Activated CD4-positive, alpha-beta T cell treated with anti-CD3 and anti-CD28 coated beads, Interleukin-2, amount 10 ng/mL, durations not matched to agents 24 days and 14 days (primary cell): ENCODE data around the gene RAPGEF3. TPM values are rescaled to one million over a fixed set of nuclear protein-coding genes. Genes with fewer than 3 reads are reported as not detected.

Source experiments
- DNase-seq: peaks from one replicate; pipeline ENCODE4 v3.0.0; 2022
- H3K27ac Mint-ChIP-seq: one replicate; pipeline ENCODE4 v1.8.0; 2022; ENCODE audit warnings: mild to moderate bottlenecking, mixed read lengths
- H3K27me3 Mint-ChIP-seq: one replicate; pipeline ENCODE4 v1.8.0; 2022; ENCODE audit warnings: mixed read lengths
- H3K36me3 Mint-ChIP-seq: one replicate; pipeline ENCODE4 v1.8.0; 2022; ENCODE audit warnings: low read depth, mild to moderate bottlenecking, mixed read lengths
- H3K4me1 Mint-ChIP-seq: one replicate; pipeline ENCODE4 v1.8.0; 2021; ENCODE audit warnings: mixed read lengths
- H3K4me3 Mint-ChIP-seq: one replicate; pipeline ENCODE4 v1.8.0; 2022; ENCODE audit warnings: mild to moderate bottlenecking, moderate library complexity, mixed read lengths
- H3K9me3 Mint-ChIP-seq: one replicate; pipeline ENCODE4 v1.8.0; 2021; ENCODE audit warnings: mixed read lengths
- intact Hi-C: fragments of 100-400 bp; cut with micrococcal nuclease; formaldehyde crosslinking; loops from one replicate; pipeline ENCODE4 v1.15.1; 2023
- total RNA-seq: library from RNA; stranded (reverse); gene quantifications from 2 replicates; pipeline ENCODE4 v1.2.3, GENCODE V29; 2022

RAPGEF3 gene
- total RNA-seq, 1 donor from 2014 or later: 3.6 TPM

DNA sequence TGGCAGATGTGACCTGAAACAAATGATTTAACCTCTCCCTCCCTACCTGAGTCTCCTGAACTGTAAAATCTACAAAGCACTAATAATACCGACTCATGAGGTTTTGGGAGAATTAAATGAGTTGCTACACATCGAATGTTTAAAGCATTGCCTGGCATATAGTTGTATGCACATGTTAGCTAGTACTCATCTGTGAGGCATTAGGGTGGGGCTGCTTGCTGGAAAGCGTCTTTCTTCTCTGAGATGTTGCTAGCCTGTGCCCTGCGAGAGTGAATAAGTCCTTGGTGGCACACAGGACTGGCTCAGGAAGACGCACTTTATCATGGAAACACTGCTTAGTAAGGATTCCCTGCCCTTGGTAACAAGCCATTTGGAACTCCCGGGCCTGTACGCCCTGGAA is 6.1 kb downstream of the RAPGEF3 start:
- intact Hi-C loops: no loop called here
- Mint-ChIP-seq H3K4me3 (no peak overlapping the region), H3K4me1 (peaks cover 35% of the 10 kb centered on the region), H3K36me3 (no peaks in the 10 kb centered on the region), H3K27me3 (peaks cover 3% of the 10 kb centered on the region), H3K27ac (no peak overlapping the region), H3K9me3 (no peaks in the 10 kb centered on the region)
- no peak for DNase-seq

DNA sequence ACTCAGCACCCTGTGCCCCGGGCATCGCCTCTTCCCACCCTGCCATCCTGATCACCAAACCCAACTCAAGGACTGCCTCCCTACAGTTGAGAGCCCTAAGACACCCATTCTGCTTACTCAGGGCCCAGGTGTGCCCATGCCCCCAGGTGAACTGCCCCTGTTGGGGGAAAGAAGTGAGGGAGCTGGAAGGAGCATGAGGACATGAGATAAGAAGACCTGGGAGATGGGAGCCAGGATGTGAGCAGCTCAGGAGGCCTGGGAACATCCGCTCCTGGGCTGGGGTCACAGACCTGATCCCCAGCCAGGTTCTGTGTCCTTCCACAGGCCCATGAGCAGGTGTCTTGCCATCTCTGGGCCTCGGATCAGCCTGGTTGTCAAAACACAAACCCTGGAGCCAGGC is 6.6 kb downstream of the RAPGEF3 start:
- H3K4me3 Mint-ChIP-seq: no peak overlapping the region
- H3K27me3 Mint-ChIP-seq: peaks cover 3% of the 10 kb centered on the region
- H3K27ac Mint-ChIP-seq: no peak overlapping the region
- H3K9me3 Mint-ChIP-seq: no peaks in the 10 kb centered on the region
- DNase-seq: no peak
- intact Hi-C loops: no loop called here
- H3K36me3 Mint-ChIP-seq: no peaks in the 10 kb centered on the region
- peaks cover 31% of the 10 kb centered on the region for H3K4me1 Mint-ChIP-seq

DNA sequence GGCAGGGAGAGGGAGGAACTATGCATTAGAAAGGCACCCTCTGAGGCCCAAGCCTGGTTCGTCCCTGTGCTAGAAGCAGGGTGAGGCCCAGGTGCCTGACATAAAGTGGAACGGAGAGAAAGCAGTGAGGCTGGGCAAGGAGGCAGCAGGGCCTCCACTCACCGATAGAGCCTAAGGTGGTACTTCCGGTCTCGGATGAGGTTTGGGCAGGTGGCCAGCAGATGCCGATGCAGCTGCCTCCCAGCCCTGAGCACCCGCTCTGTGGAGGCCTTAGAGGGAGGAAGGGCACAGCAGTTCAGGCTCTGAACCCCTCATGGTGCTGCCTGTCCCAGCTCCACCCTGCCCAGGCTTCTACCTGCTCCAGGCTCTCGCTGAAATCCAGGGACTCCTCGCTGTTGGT is 7.1 kb downstream of the RAPGEF3 start:
- Mint-ChIP-seq H3K9me3 (no peaks in the 10 kb centered on the region), H3K27me3 (peaks cover 3% of the 10 kb centered on the region), H3K36me3 (no peaks in the 10 kb centered on the region), H3K27ac (no peak overlapping the region), H3K4me3 (no peak overlapping the region), H3K4me1 (peaks cover 27% of the 10 kb centered on the region)
- DNase-seq: no peak
- intact Hi-C loops: no loop called here

DNA sequence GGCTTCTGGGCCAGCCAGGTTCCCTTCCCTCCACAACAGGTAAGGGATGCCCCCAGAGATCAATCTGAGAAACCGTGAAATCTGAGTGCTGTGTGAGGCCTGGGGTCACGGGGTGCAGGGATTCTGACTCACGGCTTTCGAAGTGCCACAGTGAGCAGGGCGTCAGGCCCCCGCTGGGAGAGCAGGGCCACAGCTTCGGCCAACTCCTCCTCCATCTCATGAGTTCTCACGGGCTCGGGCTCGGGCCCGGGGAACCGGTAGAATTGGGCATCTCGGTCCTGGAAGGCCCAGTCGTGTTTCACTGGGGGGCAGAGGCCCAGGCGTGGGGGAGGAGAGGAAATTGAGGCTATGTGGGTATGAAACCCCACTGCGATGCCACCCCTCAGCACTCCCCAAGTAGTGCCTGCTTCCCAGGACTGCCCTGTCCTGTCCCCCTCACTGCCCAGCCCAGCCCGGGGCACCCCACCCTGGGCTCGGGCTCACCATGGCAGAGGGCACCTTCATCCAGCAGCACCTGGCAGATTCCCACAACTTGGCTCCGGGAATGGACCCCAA is 7.7 kb downstream of the RAPGEF3 start:
- no peak for DNase-seq
- no peaks in the 10 kb centered on the region for H3K36me3 Mint-ChIP-seq
- H3K27ac Mint-ChIP-seq: no peak overlapping the region
- peaks cover 21% of the 10 kb centered on the region for H3K4me1 Mint-ChIP-seq
- H3K9me3 Mint-ChIP-seq: no peaks in the 10 kb centered on the region
- no peak overlapping the region for H3K4me3 Mint-ChIP-seq
- intact Hi-C loops: no loop called here
- H3K27me3 Mint-ChIP-seq: peaks cover 3% of the 10 kb centered on the region

DNA sequence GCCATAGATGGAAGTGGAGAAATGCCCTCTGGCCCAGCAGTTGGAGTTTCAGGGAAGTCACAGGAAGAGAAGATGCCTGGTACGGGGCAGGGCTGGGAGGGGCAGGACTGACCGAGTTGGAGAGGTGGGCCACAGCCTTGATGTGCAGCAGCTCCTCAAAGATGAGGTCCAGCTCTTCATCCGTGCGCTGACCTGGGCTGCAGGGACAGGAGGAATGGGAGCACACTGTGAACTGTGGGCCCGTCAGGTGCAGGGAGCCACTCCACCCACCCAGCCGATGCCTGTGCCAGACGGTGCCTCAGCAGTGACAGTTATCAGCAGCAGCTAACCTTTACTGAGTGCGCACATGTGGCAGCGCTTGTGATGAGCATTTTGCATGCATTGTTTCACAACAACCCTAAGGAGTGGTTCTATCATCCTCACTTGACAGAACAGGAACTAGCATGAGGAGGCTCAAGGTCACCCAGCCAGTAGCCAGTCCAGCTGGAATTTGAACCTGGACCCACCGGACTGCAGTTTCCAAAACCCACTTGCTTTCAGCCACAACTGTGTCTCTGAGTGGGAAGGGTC is 8.4 kb downstream of the RAPGEF3 start:
- intact Hi-C loops: no loop called here
- Mint-ChIP-seq H3K27ac (no peak overlapping the region), H3K9me3 (no peaks in the 10 kb centered on the region), H3K4me1 (peaks cover 14% of the 10 kb centered on the region), H3K4me3 (no peak overlapping the region), H3K36me3 (no peaks in the 10 kb centered on the region), H3K27me3 (peaks cover 3% of the 10 kb centered on the region)
- DNase-seq: no peak

DNA sequence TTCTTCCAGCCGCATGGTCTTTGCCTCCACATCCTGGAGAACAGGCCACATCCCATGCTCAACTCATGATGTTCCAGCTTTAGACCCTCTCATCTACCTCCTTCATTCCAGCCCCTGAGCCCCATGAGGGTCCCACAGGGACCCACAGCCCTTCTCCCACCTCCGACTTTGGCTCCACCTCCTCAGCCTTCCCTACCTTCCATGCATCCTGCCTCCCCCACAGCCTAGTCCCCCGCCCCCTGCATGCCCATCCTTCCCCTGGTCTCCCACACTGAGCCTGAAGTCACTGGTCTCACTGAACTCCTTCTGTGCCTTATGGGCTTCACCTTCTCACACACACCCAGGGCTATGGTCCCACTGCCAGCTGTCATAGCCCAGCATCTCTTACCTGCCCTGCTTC is 9.8 kb downstream of the RAPGEF3 start:
- Mint-ChIP-seq H3K27me3 (peaks cover 8% of the 10 kb centered on the region), H3K36me3 (no peaks in the 10 kb centered on the region), H3K4me3 (no peak overlapping the region), H3K27ac (peak overlapping the region; percentile 6), H3K9me3 (no peaks in the 10 kb centered on the region), H3K4me1 (peaks cover 5% of the 10 kb centered on the region)
- intact Hi-C loops: no loop called here
- DNase-seq: no peak

DNA sequence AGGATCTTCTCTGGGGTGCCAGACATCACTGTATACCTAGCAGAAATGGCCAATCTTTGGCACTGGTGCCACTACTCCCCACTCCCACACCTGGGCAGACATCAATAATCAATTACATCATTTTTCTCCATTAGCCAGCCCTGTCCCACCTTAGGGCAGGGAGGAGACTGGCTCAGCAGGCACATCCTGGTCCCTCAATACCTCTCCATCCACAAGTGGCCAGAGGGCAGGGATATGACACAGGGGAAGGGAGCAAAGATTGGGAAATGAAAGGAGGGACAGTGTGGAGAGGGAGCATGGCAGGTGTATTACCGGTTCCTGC is 10.2 kb downstream of the RAPGEF3 start:
- intact Hi-C loops: no loop called here
- no peak overlapping the region for H3K27ac Mint-ChIP-seq
- peaks cover 8% of the 10 kb centered on the region for H3K27me3 Mint-ChIP-seq
- H3K9me3 Mint-ChIP-seq: no peaks in the 10 kb centered on the region
- peaks cover 2% of the 10 kb centered on the region for H3K4me1 Mint-ChIP-seq
- no peak overlapping the region for H3K4me3 Mint-ChIP-seq
- no peaks in the 10 kb centered on the region for H3K36me3 Mint-ChIP-seq
- no peak for DNase-seq

DNA sequence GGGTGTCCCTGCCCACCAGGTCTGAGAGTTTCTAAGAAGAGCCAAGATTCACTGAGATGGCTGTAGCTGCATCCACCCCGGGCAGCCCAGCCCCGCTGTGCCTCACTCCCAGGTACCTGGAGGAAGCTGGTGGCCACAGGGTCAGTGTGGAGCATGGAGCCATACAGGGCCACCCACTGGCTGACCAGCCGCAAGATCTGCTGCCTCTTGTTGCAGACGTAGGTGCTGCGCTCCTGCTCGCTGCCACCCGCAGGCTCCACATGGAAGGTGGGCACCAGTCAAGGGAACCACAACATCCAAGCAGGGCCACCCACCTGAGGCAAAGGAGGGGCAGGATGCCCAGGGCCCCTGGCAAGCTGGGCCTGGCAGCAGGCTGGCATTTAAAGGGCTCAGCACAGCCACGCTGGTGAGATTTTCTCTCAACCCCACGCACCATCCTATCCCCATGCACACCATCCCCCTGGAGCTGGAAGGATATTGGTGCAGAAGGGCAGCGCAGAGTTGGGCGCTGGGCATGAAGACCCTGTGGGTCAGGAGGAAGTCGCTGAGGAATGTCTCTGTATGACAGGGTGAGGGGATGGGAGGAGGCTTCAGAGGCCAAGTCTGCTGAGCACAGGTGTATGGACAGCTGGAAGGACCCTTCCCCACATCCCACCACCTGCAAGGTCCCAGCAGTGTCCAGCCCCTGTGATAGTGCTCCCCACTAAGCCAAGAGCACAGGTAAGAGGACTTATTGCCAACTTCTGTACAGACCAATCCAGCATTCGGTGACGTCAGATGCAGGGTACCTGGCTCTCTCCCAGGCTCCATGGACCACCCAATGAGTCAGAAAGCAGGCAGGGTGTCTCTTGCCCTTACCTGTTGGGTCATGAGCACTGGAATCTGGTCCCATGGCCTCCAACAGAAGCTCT is 10.8 kb downstream of the RAPGEF3 start:
- DNase-seq: no peak
- H3K27me3 Mint-ChIP-seq: peaks cover 8% of the 10 kb centered on the region
- H3K27ac Mint-ChIP-seq: no peak overlapping the region
- peaks cover 1% of the 10 kb centered on the region for H3K4me1 Mint-ChIP-seq
- intact Hi-C loops: no loop called here
- no peaks in the 10 kb centered on the region for H3K36me3 Mint-ChIP-seq
- H3K4me3 Mint-ChIP-seq: no peak overlapping the region
- H3K9me3 Mint-ChIP-seq: no peaks in the 10 kb centered on the region

DNA sequence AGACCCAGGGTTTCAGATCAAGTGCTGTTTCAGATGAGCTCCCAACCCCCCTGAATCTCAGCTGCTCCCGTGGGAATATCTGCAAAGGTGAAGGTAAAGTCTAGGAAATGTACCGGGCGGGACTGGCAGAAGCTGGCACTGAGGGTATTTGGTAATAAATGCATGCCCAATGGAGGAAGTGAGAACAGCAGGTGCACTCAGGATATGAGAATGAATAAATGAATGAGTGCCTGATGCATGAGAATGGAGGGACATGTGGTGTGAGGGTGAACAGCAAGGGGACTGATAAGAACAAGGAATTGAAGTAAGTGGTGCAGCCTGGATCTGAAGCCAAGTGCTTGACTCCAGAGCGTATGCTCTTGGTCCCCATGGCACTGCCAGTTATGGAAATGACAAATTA is 11.6 kb downstream of the RAPGEF3 start:
- H3K9me3 Mint-ChIP-seq: no peaks in the 10 kb centered on the region
- H3K36me3 Mint-ChIP-seq: no peaks in the 10 kb centered on the region
- DNase-seq: no peak
- H3K27me3 Mint-ChIP-seq: peaks cover 8% of the 10 kb centered on the region
- H3K27ac Mint-ChIP-seq: no peak overlapping the region
- H3K4me1 Mint-ChIP-seq: peaks cover 4% of the 10 kb centered on the region
- intact Hi-C loops: no loop called here
- H3K4me3 Mint-ChIP-seq: no peak overlapping the region

DNA sequence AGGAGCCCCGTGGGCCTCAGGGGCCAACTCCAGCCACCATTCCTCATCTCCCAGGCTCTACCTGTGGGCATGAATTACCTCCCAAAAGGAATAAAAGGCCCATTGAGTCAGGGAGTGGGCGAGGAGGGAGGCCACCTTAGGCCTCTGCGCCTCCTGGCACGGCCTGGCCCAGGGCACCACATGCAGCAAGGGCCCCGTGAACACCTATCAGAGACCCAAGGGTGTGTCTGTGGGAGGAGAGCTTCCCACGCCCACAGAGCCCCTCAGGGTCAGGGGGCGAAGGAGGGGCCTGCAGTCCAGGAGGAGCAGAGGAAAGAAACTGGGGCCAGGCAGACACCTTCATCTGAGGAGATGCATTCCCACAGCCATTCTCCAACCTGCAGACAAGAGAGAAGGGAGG is 12.2 kb downstream of the RAPGEF3 start:
- Mint-ChIP-seq H3K27ac (no peak overlapping the region), H3K9me3 (no peaks in the 10 kb centered on the region), H3K36me3 (no peaks in the 10 kb centered on the region), H3K27me3 (peaks cover 8% of the 10 kb centered on the region), H3K4me3 (no peak overlapping the region), H3K4me1 (peaks cover 4% of the 10 kb centered on the region)
- DNase-seq: no peak
- intact Hi-C loops: no loop called here

DNA sequence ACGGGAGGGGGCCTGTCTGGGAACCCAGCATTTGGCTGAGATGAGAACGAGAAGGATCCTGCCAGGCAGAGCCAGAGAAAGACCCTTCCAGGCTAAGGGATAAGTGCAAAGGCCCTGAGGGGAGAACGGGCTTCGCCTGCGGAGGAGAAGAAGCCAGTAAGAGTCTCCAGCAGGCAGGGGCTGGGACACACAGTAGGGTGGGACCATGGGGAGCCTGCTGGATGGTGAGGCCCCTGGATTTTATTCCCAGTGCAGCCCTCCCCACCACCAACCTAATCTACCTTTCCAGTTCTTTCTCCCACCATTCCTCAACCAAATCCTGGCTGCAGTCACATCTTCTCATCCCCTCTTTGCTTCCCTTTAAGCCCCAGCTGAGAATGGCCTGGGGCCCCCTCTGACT is 12.6 kb downstream of the RAPGEF3 start:
- Mint-ChIP-seq H3K27ac (no peak overlapping the region), H3K27me3 (peaks cover 8% of the 10 kb centered on the region), H3K4me3 (no peak overlapping the region), H3K36me3 (no peaks in the 10 kb centered on the region), H3K4me1 (peaks cover 8% of the 10 kb centered on the region), H3K9me3 (no peaks in the 10 kb centered on the region)
- intact Hi-C loops: no loop called here
- DNase-seq: no peak

DNA sequence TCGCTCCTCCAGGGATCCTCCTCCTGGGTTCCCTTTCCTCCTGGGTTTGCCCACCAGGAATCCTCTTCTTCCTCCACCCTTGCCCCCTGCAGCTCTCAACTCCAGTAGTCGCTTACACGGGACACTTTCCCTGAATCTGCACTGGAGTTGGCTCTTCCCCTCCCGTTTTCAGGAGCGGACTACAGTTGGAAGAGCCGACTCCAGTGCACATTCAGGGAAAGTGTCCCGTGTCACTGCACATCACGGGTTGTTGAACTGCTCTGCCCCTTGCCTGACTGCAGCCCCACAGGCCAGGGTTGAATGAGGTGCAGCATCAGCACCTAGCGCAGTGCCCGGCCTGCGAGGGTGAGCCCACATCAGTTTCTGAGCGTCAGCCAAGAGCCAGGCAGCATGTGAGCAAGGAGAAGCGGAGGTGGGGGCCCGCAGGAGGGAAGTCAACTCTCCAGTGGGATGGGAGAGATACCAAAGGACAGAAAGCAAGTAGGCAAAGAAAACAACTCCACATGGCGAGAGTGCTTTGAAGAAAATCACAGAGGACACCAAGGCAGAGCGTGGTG is 13.1 kb downstream of the RAPGEF3 start:
- no peak overlapping the region for H3K27ac Mint-ChIP-seq
- H3K27me3 Mint-ChIP-seq: peaks cover 8% of the 10 kb centered on the region
- H3K4me1 Mint-ChIP-seq: peaks cover 8% of the 10 kb centered on the region
- no peak overlapping the region for H3K4me3 Mint-ChIP-seq
- intact Hi-C loops: no loop called here
- H3K9me3 Mint-ChIP-seq: no peaks in the 10 kb centered on the region
- no peak for DNase-seq
- no peaks in the 10 kb centered on the region for H3K36me3 Mint-ChIP-seq

DNA sequence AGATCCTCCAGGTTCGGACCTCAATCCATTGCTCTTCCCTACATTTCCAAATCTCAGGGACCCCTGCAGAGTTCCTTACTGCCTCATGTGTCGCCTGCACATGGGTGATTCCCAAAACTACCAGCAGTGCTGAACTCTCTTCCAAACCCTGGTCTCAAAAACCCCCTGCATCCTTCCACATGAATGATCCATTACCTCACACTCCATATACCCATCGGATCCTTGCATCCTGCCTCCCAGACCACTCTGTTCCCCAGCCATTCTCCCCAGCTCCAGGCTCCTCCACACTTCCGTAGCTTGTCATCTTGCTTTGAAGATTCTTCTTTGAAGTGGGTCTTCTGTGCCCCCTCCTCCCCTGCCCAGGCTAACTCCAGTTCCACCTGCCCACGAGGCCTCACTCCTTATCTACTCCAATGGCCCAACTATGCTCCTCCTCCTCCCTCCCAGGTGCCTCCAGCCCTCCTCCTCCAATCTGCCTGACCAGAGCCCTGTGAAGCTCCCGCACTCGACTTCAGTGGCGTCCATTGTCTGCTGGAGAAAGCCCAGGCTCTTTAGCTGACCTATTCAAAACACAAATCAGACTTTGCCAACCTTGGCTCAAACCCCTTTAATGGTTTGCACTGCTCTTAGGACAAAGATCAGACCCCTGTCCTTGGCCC is 13.8 kb downstream of the RAPGEF3 start:
- Mint-ChIP-seq H3K27ac (no peak overlapping the region), H3K4me1 (peaks cover 8% of the 10 kb centered on the region), H3K4me3 (no peak overlapping the region), H3K9me3 (no peaks in the 10 kb centered on the region), H3K27me3 (peaks cover 8% of the 10 kb centered on the region), H3K36me3 (no peaks in the 10 kb centered on the region)
- DNase-seq: no peak
- intact Hi-C loops: no loop called here
